Stimulated activated CD4-positive, alpha-beta T cell treated with anti-CD3 and anti-CD28 coated beads, Interleukin-12 subunit alpha, Interleukin-12 subunit beta, amount 100 ng/mL, for 4 hours (primary cell): ENCODE results near the gene PIEZO2.
"Not testable (repeated sequence)": the region's sequence is repeated elsewhere in the genome, so short reads cannot be mapped to it uniquely, and the experiment has no call there.

ENCODE experiments used
- DNase-seq: peaks from one replicate; pipeline ENCODE4 v3.0.0-alpha.2; 2020

Gene PIEZO2

GRCh38 chr18:11148680-11149440 lies 509 bp downstream of the PIEZO2 start:
- no peak for DNase-seq

GRCh38 chr18:11147962-11148679 lies 1.2 kb downstream of the PIEZO2 start:
- DNase-seq, result no peak

GRCh38 chr18:11147371-11147951 lies 1.9 kb downstream of the PIEZO2 start:
- no peak for DNase-seq

- DNase-seq, result no peak
Observed at GRCh38 chr18:11146947-11147345, 2.4 kb downstream of the PIEZO2 start.

- DNase-seq, result no peak
Observed at GRCh38 chr18:11146238-11146946, 3.0 kb downstream of the PIEZO2 start.

GRCh38 chr18:11145413-11146191 lies 3.8 kb downstream of the PIEZO2 start:
- no peak for DNase-seq

- no peak for DNase-seq
Observed at GRCh38 chr18:11137400-11137799, 12.0 kb downstream of the PIEZO2 start.

- no peak for DNase-seq
Observed at GRCh38 chr18:11136241-11136640, 13.1 kb downstream of the PIEZO2 start.

- DNase-seq, result no peak
Observed at GRCh38 chr18:11134940-11135339, 14.4 kb downstream of the PIEZO2 start.

GRCh38 chr18:11129059-11129458 lies 20.3 kb downstream of the PIEZO2 start:
- DNase-seq, result not testable (repeated sequence)

GRCh38 chr18:11125492-11126315 lies 23.7 kb downstream of the PIEZO2 start:
- DNase-seq, result no peak

GRCh38 chr18:11124054-11124453 lies 25.3 kb downstream of the PIEZO2 start:
- no peak for DNase-seq

- no peak for DNase-seq
Observed at GRCh38 chr18:11121443-11121849, 27.9 kb downstream of the PIEZO2 start.

- no peak for DNase-seq
Observed at GRCh38 chr18:11119959-11120587, 29.3 kb downstream of the PIEZO2 start.

- no peak for DNase-seq
Observed at GRCh38 chr18:11119550-11119949, 29.8 kb downstream of the PIEZO2 start.

- no peak for DNase-seq
Observed at GRCh38 chr18:11118051-11118766, 31.2 kb downstream of the PIEZO2 start.

- no peak for DNase-seq
Observed at GRCh38 chr18:11115276-11115675, 34.1 kb downstream of the PIEZO2 start.

- DNase-seq, result no peak
Observed at GRCh38 chr18:11114653-11115052, 34.7 kb downstream of the PIEZO2 start.

- DNase-seq, result no peak
Observed at GRCh38 chr18:11113937-11114336, 35.4 kb downstream of the PIEZO2 start.

- no peak for DNase-seq
Observed at GRCh38 chr18:11113046-11113548, 36.3 kb downstream of the PIEZO2 start.
